ENCODE data around the gene SORCS2.
A peak's percentile ranks its signal among the peaks of the same experiment; 100 is the strongest.
"Not testable (repeated sequence)": the region's sequence is repeated elsewhere in the genome, so short reads cannot be mapped to it uniquely, and the experiment has no call there.

SORCS2 gene

DNA sequence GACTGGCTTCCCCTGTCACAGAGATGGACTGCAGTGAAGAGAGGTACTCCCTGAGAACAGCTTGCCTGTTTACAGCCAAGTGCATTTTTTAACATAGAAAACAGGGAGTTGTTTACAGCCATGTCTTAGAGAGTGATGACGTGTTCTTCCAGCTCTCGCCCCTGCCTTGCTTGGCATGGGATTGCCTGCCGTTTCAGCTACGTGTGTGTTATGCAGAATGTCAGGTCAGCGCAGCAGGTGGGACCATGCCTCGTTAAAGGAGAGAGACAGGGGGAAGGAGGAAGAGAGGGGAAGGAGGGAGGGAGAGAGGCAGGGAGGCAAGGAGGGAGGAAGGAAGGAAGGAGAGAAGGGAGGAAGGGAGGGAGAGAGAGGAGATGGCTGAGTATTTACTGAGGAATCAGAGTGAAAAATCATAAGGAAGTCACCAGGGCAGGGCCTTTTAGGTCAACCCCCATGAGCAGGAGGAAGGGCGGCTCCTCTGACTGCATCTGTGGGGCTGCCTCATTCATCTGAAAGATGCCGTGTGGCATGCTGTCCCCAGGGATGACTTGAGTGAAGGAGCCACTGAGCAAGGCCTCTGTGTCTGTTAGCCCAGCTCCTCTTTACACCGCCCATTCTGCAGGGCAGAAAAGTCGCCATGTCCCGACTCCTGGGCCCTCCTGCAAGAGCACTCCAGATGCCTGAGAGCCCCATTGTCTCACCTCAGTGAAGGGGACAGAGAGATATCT is 382.1 kb downstream of the SORCS2 start:
- Histone ChIP-seq H3K4me1 (ENCODE audit: insufficient read depth, low read length) (no peaks in the 10 kb centered on the region), H3K27me3 (ENCODE audit: insufficient read depth, low read length, poor library complexity) (no peaks in the 10 kb centered on the region), H4K20me1 (ENCODE audit: insufficient read depth, low read length) (no peaks in the 10 kb centered on the region), H2AFZ (ENCODE audit: low read depth, low read length) (no peak overlapping the region), H3K4me3 (ENCODE audit: low read depth in 1 of 2, low read length in 2 of 2) (no peak overlapping the region), H3K9ac (ENCODE audit: low read depth, low read length) (no peak overlapping the region), H3K79me2 (ENCODE audit: insufficient read depth, low read length) (no peaks in the 10 kb centered on the region), H3K36me3 (ENCODE audit: insufficient read depth, low read length) (no peaks in the 10 kb centered on the region), H3K9me3 (ENCODE audit: insufficient read depth, low read length, severe bottlenecking) (no peaks in the 10 kb centered on the region), H3K4me2 (ENCODE audit: insufficient read depth, low read length) (no peak overlapping the region), H3K27ac (ENCODE audit: low read length) (no peak overlapping the region)
- DNase-seq = no peak
- no peak for ATAC-seq (ENCODE audit: insufficient read depth, low read depth)
- TF ChIP-seq EZH2 (IDR thresholded peaks at IDR 0.05; ENCODE audit: borderline replicate concordance, low read depth, low read length, severe bottlenecking) = no peak
- TF ChIP-seq, protein P1, sequence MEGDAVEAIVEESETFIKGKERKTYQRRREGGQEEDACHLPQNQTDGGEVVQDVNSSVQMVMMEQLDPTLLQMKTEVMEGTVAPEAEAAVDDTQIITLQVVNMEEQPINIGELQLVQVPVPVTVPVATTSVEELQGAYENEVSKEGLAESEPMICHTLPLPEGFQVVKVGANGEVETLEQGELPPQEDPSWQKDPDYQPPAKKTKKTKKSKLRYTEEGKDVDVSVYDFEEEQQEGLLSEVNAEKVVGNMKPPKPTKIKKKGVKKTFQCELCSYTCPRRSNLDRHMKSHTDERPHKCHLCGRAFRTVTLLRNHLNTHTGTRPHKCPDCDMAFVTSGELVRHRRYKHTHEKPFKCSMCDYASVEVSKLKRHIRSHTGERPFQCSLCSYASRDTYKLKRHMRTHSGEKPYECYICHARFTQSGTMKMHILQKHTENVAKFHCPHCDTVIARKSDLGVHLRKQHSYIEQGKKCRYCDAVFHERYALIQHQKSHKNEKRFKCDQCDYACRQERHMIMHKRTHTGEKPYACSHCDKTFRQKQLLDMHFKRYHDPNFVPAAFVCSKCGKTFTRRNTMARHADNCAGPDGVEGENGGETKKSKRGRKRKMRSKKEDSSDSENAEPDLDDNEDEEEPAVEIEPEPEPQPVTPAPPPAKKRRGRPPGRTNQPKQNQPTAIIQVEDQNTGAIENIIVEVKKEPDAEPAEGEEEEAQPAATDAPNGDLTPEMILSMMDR (IDR thresholded peaks at IDR 0.05; ENCODE audit: borderline replicate concordance, extremely low read depth, low read length, poor library complexity, severe bottlenecking) = no peak

DNA sequence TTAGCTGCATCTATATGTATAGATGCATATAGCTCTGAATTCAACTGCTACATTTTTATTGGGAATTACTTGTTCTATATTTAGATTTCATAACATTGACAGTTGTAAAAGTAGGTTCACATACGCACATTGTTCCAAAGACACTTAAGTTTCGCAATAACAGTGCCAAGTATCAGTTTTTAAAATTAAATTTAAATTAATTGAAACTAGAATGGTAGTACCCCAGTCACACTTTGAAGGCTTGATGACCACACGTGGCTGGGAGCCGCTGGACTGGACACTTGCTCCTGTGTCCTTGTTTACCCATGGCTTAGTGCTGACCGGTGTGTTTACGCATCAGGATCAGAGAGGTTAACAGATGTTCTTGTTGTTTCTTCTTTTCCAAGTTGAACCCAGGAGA is 383.1 kb downstream of the SORCS2 start:
- no peaks in the 10 kb centered on the region for H3K79me2 ChIP-seq (ENCODE audit: insufficient read depth, low read length)
- no peaks in the 10 kb centered on the region for H3K27me3 ChIP-seq (ENCODE audit: insufficient read depth, low read length, poor library complexity)
- no peak overlapping the region for H3K27ac ChIP-seq (ENCODE audit: low read length)
- no peak overlapping the region for H2AFZ ChIP-seq (ENCODE audit: low read depth, low read length)
- no peak for ATAC-seq (ENCODE audit: insufficient read depth, low read depth)
- no peaks in the 10 kb centered on the region for H3K4me1 ChIP-seq (ENCODE audit: insufficient read depth, low read length)
- no peak overlapping the region for H3K4me3 ChIP-seq (ENCODE audit: low read depth in 1 of 2, low read length in 2 of 2)
- H3K36me3 ChIP-seq (ENCODE audit: insufficient read depth, low read length) = no peaks in the 10 kb centered on the region
- H3K9ac ChIP-seq (ENCODE audit: low read depth, low read length) = no peak overlapping the region
- DNase-seq = no peak
- no peaks in the 10 kb centered on the region for H4K20me1 ChIP-seq (ENCODE audit: insufficient read depth, low read length)
- TF ChIP-seq, protein P1 (IDR thresholded peaks at IDR 0.05; ENCODE audit: borderline replicate concordance, extremely low read depth, low read length, poor library complexity, severe bottlenecking) = no peak
- TF ChIP-seq EZH2 (IDR thresholded peaks at IDR 0.05; ENCODE audit: borderline replicate concordance, low read depth, low read length, severe bottlenecking) = no peak
- H3K4me2 ChIP-seq (ENCODE audit: insufficient read depth, low read length) = no peak overlapping the region
- no peaks in the 10 kb centered on the region for H3K9me3 ChIP-seq (ENCODE audit: insufficient read depth, low read length, severe bottlenecking)

DNA sequence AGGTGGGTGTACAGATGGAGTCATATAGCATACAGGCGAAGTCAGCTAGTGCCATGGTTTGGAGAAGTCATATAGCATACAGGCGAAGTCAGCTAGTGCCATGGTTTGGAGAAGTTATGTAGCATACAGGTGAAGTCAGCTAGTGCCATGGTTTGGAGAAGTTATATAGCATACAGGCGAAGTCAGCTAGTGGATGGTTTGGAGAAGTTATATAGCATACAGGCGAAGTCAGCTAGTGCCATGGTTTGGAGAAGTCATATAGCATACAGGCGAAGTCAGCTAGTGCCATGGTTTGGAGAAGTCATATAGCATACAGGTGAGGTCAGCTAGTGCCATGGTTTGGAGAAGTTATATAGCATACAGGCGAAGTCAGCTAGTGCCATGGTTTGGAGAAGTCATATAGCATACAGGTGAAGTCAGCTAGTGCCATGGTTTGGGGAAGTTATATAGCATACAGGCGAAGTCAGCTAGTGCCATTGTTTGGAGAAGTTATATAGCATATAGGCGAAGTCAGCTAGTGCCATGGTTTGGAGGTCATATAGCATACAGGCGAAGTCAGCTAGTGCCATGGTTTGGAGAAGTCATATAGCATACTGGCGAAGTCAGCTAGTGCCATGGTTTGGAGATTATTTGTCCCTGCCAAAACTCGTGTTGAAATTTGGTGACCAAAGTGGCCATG is 385.2 kb downstream of the SORCS2 start:
- not testable (repeated sequence) for H3K79me2 ChIP-seq (ENCODE audit: insufficient read depth, low read length); H3K9me3 ChIP-seq (ENCODE audit: insufficient read depth, low read length, severe bottlenecking); H3K4me3 ChIP-seq (ENCODE audit: low read depth in 1 of 2, low read length in 2 of 2); H3K27ac ChIP-seq (ENCODE audit: low read length); H2AFZ ChIP-seq (ENCODE audit: low read depth, low read length); H3K27me3 ChIP-seq (ENCODE audit: insufficient read depth, low read length, poor library complexity); H4K20me1 ChIP-seq (ENCODE audit: insufficient read depth, low read length); ATAC-seq (ENCODE audit: insufficient read depth, low read depth); H3K36me3 ChIP-seq (ENCODE audit: insufficient read depth, low read length); H3K4me2 ChIP-seq (ENCODE audit: insufficient read depth, low read length); DNase-seq; H3K4me1 ChIP-seq (ENCODE audit: insufficient read depth, low read length); H3K9ac ChIP-seq (ENCODE audit: low read depth, low read length)

DNA sequence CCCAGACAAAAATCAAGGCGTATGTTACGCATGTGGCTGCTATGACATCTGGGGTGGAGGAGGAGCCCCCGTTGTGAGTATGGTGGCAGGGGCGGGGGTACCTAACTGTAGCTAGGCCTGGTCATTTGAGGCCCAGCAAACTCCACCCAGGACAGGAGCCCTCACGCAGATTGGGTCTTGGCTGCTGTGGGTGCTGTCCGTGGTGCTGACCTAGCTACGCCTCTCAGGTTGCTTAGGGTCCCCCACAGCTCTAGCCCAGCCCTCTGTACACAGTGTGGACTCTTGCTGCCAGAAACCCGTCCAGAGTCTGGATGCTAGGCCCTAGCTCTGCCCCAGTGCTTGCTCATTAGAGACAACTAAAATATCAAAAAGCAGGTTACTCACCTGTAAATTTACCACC is 389.1 kb downstream of the SORCS2 start:
- no peaks in the 10 kb centered on the region for H3K4me1 ChIP-seq (ENCODE audit: insufficient read depth, low read length)
- no peaks in the 10 kb centered on the region for H3K36me3 ChIP-seq (ENCODE audit: insufficient read depth, low read length)
- no peaks in the 10 kb centered on the region for H3K27me3 ChIP-seq (ENCODE audit: insufficient read depth, low read length, poor library complexity)
- H3K27ac ChIP-seq (ENCODE audit: low read length) = no peak overlapping the region
- DNase-seq = peak; percentile 71
- peak; percentile 98 for ATAC-seq (ENCODE audit: insufficient read depth, low read depth)
- no peak overlapping the region for H3K4me2 ChIP-seq (ENCODE audit: insufficient read depth, low read length)
- no peaks in the 10 kb centered on the region for H3K9me3 ChIP-seq (ENCODE audit: insufficient read depth, low read length, severe bottlenecking)
- H2AFZ ChIP-seq (ENCODE audit: low read depth, low read length) = no peak overlapping the region
- no peak for TF ChIP-seq EZH2 (IDR thresholded peaks at IDR 0.05; ENCODE audit: borderline replicate concordance, low read depth, low read length, severe bottlenecking)
- TF ChIP-seq, protein P1 (IDR thresholded peaks at IDR 0.05; ENCODE audit: borderline replicate concordance, extremely low read depth, low read length, poor library complexity, severe bottlenecking) = no peak
- H3K4me3 ChIP-seq (ENCODE audit: low read depth in 1 of 2, low read length in 2 of 2) = no peak overlapping the region
- peaks cover 2% of the 10 kb centered on the region; the same call in 1 of the 2 replicates for H4K20me1 ChIP-seq (ENCODE audit: insufficient read depth, low read length)
- no peak overlapping the region for H3K9ac ChIP-seq (ENCODE audit: low read depth, low read length)
- H3K79me2 ChIP-seq (ENCODE audit: insufficient read depth, low read length) = no peaks in the 10 kb centered on the region
